Measurements from ENCODE around the gene ANGPTL8.

The ANGPTL8 gene

DNA sequence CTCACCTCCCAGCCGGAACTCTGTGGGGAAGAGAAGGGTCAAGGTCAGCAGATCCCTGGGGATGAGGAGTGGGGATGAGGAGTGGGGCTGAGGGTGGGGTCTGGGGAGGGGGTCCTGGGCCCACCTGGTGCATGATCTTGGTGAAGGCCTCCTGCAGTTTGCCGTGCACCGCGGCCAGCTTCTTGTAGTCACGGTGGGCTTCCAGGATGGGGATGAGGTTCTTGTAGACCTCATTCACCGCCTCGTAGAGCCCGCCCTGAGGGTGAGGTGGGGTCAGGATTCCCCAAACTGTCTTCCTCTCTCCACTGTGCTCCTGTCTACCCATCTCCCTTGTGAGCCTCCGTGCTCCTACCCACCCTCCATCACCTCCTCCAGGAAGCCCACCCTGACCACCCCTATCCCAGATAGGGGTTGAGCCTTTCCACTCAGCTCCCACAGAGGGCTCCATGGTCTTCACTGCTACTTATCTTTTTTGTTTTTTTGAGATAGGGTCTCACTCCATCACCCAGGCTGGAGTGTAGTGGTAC, 35.3 kb upstream of the ANGPTL8 start:
- DNase-seq: no peak

DNA sequence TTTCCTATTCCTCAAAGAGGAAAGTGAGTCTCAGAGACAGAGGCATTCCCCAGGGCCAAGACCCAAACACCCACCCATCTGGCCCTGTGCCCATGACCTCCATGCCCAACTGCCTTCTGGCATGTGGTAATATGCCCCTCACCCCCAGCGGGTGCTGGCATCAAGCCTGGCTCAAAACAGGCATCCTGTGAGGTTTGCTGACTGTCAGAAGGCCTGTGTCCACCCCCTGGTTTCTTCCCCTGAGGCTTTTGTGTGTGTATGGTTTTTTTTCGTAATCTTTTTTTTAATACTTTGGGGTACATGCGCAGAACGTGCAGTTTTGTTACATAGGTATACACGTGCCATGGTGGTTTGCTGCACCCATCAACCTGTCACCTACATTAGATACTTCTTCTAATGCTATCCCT, 34.5 kb upstream of the ANGPTL8 start:
- DNase-seq: no peak

- no peak for DNase-seq
Observed at GRCh38 chr19:11205939-11206570, 33.4 kb upstream of the ANGPTL8 start.

GRCh38 chr19:11208561-11209471, 30.6 kb upstream of the ANGPTL8 start:
- no peak for DNase-seq

DNA sequence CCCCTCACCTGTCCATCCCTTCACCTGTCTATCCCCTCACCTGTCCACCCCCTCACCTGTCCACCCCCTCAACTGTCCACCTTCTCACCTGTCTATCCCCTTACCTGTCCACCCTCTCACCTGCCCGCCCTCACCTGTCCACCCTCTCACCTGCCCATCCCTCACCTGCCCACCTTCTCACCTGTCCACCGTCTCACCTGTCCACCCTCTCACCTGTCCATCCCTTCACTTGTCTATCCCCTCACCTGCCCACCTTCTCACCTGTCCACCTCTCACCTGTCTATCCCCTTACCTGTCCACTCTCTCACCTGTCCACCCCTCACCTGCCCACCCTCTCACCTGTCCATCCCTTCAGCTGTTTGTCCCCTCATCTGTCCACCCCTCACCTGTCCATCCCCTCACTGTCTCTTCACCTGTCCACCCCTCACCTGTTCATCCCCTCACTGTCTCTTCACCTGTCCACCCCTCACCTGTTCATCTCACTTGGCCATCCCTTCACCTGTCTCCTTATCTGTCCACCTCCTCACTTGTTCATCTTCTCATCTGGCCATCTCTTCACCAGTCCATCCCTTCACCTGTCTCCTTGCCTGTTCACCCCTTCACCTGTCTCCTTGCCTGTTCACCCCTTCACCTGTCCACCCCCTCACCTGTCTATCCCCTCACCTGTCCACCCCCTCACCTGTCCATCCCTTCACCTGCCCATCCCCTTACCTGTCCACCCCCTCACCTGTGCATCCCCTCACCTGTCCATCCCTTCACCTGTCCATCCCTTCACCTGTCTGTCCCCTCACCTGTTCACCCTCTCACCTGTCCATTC, 29.4 kb upstream of the ANGPTL8 start:
- DNase-seq: no peak

DNA sequence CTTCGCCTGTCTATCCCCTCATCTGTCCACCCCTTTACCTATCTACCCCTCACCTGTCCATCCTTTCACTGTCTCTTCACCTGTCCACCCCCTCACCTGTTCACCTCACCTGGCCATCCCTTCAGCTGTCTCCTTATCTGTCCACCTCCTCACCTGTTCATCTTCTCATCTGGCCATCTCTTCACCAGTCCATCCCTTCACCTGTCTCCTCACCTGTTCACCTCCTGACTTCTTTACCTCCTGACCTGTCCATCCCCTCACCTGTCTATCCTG, 28.8 kb upstream of the ANGPTL8 start:
- no peak for DNase-seq

DNA sequence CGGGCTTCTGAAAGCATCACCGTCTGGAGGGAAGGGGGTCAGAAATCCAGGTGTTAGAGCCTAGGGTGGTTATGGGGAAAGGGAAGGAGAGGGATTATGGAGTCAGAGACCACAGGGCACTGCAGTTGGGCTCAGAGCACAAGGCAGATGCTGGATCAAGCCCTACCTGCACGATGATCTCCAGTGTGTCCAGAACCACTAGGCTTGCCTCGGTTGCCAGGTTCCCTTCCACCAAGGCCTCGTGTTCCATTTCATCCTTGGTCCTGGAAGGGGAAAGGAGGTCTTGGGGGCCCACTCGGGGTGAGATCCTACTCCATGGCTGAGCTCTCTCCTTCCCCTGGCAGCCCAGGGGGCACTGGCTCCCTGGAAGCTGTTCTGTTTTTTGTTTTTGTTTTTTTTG, 25.0 kb upstream of the ANGPTL8 start:
- no peak for DNase-seq

GRCh38 chr19:11221082-11221598, 18.3 kb upstream of the ANGPTL8 start:
- no peak for DNase-seq

GRCh38 chr19:11223200-11223599, 16.2 kb upstream of the ANGPTL8 start:
- DNase-seq: no peak

- DNase-seq: no peak
Observed at GRCh38 chr19:11224429-11224828, 15.0 kb upstream of the ANGPTL8 start.

- no peak for DNase-seq
Observed at GRCh38 chr19:11225172-11225571, 14.2 kb upstream of the ANGPTL8 start.

GRCh38 chr19:11225815-11226214, 13.6 kb upstream of the ANGPTL8 start:
- DNase-seq: no peak

DNA sequence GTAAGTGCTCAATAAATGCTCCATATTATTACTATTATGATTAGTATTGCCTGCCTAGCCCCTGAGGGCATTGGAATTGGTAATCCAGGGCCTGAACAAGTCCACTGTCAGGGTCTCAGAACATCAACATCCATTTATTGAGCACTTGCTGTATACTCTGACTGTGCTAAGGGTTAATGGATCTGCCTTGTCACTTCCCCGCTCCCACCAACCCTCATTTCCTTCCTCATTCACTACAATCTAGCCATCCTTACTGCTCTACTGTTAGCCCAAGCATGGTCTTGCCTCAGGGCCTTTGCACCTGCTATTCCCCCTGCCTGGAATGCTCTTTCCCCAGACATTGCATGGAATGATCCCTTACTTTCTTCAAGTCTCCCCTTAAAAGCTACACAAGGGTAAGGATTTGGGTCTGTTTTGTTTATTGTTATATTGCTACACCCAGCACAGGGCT, 12.7 kb upstream of the ANGPTL8 start:
- DNase-seq: no peak

DNA sequence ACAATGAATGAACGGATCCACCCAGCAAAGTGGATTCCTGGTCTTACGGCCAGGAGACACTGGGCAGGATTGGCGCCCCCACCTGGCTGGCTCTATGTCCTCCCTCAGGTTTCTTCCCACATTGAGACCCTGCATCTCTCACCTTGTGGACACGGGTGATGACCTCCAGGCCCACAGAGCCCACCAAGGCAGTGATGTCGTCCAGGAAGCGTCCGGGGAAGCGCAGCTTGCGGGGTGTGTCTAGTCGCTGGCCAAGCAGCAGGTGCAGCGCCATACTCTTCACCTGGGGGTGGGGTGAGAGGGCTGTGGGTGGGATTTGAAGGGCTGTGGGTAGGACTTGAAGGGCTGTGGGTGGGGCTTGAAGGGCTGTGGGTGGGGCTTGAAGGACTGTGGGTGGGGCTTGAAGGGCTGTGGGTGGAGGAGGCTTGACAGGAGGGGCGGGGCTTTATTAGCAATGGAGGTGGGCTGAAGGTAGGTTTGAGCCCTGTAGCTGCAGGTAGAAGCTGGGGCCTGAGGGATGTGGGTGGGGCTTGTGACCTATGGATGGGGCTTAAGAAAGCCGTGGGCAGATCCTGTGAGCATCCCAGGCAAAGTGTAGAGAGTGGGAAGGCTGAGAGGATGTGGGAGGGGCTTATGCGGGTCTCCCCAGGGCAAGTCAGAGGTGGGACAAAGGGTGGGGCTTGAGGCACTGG, 12.1 kb upstream of the ANGPTL8 start:
- no peak for DNase-seq

DNA sequence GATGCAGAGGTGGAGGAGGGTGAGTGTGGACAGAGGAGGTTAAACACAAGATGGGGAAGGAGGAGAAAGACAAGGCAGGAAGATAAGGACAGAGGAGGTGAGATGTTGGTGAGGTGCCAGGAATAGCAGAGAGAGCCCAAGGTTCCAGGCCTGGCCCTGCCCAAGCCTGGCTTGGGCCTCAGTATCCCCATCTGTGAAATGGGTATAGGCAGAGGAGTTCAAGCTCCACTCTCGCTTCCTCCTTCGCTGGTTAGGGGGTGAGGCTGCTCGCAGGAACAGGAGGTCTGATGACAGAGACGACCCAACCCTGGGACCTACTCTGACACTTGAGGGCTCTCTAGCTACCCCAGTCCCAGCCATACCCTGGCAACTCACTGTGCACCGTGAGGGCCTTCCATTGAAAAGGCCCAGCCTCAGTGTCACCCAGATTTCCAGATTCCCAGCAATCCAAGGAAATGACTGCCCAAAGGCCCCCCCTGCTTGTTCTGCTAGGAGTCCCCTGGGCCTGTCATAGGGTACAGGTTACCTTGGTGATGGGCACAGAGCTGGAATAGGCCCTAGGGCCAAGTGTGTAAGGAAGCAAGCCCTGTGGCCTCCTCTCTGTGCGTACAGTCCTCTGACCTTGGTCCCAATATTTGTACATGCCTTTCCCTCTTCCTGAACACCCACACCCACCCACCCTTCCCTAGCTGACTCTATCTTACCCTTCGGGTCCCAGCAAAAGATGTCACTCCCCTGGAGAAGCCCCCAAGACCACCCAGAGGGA, 8.6 kb upstream of the ANGPTL8 start:
- no peak for DNase-seq

DNA sequence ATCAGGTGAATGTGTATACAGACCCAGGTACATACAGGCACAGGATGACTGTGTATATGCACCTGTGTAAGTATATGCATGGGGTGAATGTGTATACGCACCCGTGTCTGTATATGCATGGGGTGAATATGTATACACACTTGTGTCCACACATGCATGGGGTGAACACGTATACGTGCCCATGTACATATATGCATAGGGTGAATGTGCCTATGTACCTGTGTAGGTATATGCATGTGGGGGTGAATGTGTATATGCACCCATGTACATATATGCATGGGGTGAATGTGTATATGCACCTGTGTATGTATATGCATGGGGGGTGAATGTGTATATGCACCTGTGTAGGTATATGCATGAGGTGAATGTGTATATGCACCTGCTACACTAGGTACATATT, 6.9 kb upstream of the ANGPTL8 start:
- no peak for DNase-seq

- no peak for DNase-seq
Observed at GRCh38 chr19:11233073-11233472, 6.3 kb upstream of the ANGPTL8 start.

- no peak for DNase-seq
Observed at GRCh38 chr19:11234486-11235075, 4.8 kb upstream of the ANGPTL8 start.

DNA sequence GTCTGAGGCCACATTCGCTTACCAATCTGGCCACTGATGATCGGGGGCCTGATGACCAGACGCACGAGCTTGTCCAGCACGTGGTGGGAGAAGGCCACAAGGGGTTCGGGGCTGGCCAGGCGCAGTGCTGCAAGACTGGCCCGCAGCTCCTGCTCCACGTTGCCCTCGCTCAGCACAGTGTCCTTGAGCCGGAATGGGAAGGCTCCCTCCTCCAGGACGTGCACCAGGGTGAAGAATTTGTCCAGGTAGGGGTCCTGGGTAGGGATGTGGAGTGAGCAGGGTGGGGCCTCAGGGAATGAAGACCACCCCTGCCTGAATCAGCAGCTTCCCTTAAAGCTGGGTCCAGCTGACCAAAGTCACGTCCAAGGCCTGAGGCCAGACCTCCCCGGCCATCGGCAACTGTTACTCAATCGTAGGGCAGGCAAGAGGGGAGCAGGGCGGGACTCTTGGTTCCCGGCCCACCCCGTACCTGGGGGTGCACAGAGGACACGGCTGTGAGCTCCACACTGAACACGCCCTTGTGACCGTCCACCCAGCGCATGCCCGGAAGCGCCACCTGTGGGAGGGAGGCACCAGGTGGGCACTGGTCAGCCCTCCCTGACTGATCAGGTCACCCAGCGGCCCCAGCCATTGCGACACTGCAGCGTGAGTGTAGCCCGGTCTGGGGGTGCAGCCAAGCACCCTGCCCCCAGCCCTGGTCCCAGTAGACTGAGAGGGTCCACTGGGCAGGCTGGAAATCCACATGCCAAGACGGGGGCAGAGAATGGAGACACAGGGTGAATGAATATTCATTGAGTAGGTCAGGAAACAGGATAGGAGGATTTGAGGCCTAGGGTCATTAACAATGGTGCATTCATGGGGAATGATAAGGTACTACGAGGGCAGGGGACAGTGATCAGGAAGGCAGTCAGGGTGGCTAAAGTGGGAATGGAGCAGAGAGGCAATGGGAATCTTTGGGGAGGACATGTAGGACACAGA, 2.8 kb upstream of the ANGPTL8 start:
- DNase-seq: no peak

DNA sequence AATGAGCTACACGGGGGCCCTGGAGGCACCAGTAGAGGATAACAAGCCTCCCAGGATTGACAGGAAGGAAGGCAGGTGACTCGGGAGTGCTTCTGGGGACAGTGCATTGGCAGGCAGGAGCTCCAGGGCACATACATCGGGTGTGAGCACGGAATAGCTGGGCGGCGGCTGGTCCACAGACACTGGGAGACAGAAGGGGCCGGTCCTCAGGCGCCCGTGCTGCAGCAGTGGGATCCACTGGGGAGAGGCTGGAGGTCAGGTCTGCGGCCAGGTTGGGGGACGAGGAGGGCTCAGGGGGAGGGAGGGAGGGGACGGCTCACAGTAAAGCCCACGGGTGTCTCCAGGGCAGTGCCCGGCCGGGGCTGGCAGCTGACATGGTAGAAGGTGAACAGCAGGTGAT, 2.1 kb upstream of the ANGPTL8 start:
- no peak for DNase-seq

Data from NCI-H187 (cell line).